HG02870 (cell line): Measurements from ENCODE around the gene PARD3.
"Not testable (repeated sequence)": the region's sequence is repeated elsewhere in the genome, so short reads cannot be mapped to it uniquely, and the experiment has no call there.

Experiments used
- ATAC-seq: cut with Tn5 transposase; IDR thresholded peaks from one replicate; pipeline ENCODE4 v1.9.1; 2021; ENCODE audit warnings: mild to moderate bottlenecking, moderate library complexity; ENCODE audit not compliant: unreplicated experiment

The PARD3 gene

GRCh38 chr10:34291466-34292193 lies 523.5 kb downstream of the PARD3 start:
- no peak for ATAC-seq

DNA sequence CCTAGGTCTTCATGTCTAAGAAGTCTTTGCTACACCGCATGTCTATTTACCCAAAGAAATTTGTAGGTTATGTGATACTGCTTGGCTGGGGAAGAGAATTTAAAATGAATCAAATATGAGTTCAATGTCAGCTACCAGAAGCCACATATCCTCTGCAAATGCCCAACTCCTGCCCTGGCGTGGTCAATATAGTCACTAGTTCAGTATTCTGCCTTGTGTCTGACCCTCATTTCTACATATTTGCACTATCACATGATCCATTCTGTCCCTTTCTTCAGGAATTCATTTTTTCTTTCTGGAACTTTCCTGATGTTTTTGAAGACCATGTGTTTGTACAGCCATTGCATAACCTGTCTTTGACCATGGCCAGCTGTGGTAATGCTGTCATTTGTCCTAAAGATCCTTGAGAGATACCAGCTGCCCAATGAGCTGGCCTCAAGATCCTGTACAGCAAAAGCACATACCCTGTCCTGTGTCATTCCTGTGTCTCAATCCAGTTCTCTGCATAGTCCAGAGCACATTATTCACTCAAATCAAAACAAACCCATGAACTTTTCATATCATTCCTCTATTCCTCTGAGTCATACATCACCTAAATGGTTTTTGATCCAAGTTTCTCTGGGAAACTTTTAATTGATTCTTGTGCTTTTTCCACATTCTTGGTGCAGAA lies 524.5 kb downstream of the PARD3 start:
- ATAC-seq: no peak

GRCh38 chr10:34288634-34289033 lies 526.5 kb downstream of the PARD3 start:
- no peak for ATAC-seq

DNA sequence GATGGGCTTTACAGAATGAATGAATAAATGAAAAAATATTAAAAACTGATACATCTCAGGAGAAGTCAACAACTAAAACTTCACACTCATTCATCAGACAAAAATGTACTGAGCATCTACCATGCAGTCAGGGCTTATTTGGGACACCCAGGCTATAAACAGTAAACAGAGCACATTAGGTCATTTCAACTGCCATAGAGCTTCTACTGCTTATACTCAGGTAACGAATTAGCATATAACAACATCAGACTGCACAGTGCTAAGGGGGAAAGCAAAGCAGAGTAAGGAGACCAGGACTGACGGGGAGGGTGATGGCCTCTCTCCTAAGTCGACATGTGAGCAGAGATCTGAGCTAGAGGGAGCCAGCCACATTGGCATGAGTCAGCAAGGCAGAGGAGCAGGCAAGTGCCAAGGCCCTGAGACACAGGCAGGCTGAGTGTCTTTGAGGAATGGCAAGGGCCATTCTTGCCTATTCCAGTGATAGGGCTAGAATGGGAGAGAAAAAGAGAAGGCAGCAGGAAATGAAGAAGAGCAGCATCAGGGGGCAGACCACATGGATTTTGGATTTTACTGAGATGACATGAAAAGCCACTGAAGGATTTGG lies 528.9 kb downstream of the PARD3 start:
- no peak for ATAC-seq

GRCh38 chr10:34281661-34282582 lies 533.2 kb downstream of the PARD3 start:
- ATAC-seq: peak; percentile 55

DNA sequence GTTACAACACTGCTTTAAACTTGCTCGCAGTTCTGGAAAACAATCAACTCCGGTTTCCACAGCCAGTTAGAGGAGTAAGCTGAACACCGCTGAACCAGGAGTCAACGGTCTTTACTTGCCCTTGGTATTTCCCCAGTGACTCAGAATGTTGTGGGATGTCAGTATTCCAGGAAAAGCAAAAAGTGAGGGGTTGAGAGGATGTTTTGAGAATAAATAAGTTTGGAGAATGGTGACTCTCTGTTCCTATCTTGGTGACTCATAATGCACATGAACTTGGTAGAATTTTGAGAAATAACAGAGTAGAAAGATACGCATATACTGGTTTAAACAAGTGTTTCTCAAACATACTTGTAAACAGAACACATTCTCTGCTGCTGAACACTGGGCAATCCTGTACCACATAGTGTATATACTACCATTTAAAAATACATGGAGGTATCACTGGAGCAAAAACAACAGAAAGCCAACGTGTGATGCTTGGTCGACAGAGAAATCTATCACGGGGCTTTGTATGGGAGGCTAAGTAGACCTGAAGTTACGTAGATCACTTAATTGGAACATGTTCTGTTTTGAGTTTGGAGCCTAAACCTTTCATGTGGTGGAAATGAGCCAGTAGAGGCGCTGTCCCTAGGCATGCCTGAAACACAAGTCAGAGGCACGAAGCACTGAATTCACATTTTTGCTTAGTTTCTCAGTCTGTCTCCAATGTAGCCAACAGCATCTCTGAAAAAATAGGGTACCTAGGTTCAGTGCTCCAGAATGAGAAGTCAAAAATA lies 534.3 kb downstream of the PARD3 start:
- no peak for ATAC-seq

DNA sequence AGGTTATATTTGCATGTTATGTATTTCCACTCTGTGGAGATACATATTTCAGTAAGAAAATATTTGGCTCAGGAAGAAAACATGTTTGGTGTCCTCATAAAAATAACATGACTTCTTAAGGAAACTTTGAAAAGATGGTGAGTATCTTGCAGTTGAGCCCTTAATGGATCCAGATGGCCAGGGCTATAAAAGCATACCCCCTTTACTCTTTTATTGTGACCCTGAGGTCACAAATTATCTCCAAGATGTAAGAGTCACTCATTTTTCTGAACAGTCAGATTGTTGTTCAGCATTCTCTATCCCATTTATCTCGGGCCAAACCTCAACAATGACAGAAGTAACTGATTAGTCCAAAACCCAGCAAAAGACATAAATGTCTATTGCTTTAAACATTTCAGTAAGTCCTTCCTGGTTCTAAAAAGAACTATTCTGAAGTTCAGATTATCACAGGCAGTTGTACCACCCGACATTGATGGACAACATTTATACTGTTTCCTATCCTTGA lies 539.4 kb downstream of the PARD3 start:
- ATAC-seq: no peak

DNA sequence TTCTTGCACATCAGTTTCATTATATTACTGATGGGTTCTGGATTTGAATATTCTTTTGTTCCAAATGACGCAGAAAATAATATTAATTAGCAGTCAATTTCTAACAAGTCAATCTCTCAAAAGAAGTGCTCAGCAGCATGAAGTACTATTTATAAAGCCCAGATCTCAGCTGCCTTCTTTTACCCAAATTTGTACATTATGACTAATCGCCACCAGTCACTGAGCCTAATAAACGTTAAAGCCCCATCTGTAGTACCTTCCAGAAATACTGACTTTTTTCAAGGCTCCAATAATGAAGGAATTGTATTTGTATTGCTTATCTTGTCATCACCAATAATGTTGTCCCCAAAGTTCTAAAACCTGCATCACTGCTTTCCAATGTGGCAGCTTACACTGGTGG lies 540.2 kb downstream of the PARD3 start:
- no peak for ATAC-seq

DNA sequence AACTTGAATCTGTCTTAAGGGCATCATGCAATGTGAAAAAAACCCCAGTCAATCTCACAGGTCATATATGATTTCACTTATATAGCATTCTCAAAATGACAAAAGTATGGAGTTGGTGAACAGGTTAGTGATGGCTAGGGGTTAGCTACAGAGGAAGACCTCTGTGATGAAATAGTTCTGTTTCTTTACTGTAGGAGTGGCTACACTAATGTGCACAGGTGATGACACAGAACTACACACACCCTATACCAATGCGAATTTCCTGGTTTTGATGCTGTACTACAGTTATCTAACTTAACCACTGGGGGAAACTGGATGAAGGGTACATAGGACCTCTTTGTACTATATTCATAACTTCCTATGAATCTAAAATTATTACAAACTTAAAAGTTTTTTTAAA lies 541.8 kb downstream of the PARD3 start:
- no peak for ATAC-seq

- ATAC-seq: no peak
These were observed 542.8 kb downstream of the PARD3 start for GRCh38 chr10:34272316-34272715.

GRCh38 chr10:34268410-34268809 lies 546.7 kb downstream of the PARD3 start:
- not testable (repeated sequence) for ATAC-seq

DNA sequence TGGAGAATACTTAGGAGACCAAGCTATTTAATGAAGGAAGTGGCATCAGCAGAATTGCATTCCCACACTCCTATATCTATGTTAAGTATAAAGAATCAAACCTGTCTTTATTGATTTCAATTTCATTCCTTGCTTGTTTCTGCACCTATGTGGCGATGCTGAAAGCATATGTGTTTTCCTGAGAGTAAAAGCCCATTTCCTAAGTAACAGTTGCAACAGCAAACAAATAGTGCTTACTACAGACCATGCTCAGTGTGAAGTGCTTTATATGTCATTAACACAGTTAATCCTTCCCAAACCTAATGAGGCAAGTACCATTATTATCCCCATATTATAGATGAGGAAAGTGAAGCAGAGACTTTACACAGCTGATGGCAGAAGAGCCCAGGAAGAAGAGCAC lies 552.1 kb downstream of the PARD3 start:
- no peak for ATAC-seq

DNA sequence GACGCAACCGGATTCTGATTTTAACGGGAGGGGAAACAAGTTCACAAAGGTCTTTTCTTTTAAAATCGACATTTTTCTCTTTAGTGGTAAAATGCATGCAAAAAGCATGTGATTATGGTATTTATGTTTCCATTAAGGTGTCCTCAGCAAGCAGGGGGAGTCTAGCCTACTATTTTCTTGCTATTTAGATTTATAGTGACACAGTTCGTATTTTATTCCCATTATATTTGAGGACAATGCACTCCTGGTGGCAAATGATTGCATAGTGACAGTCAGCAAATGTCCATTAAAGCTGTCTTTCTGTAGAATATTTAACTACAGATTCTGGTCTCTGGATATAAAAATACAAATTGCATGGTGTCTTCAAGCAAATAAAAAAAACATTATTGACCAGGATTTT lies 554.2 kb downstream of the PARD3 start:
- ATAC-seq: no peak

DNA sequence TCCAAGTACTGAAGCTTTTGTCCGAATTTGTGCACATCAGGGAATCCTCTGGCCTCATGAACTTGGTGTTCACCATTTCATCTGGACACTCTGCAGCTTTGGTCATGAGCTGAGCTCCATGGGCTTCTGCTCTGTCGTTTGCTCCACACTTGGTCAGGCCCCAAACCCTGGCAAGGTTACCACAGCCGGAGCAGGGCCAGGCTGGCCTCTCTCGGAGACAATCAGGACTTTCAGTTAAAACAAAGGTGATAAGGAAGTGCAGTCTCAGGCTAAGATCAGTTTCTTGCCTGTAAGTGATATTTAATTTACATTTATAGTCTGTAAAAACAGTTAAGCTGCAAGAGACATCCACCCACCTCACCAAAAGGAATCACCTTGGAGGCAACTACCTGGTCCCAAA lies 558.9 kb downstream of the PARD3 start:
- no peak for ATAC-seq

DNA sequence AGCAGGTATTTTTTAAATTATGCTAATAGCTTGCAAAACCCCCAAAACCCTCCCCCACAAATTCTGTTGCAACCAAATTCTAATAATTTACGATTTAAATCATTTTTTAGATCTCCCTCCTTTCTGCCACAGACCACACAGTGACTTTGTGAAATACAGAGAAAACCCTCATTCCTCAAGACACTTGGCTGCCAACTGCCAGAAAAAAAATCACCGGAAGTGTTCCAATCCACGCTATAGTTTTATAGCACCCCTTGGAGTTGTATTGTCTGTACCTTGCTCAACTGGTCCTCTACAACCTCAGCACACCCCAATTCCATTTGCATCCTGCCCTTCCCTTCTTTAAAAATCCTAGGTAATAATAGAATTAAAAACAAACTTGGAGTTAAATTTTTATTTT lies 560.1 kb downstream of the PARD3 start:
- no peak for ATAC-seq

GRCh38 chr10:34254596-34254995 lies 560.5 kb downstream of the PARD3 start:
- ATAC-seq: peak; percentile 82

GRCh38 chr10:34252111-34252510 lies 563.0 kb downstream of the PARD3 start:
- no peak for ATAC-seq

GRCh38 chr10:34251177-34251576 lies 563.9 kb downstream of the PARD3 start:
- no peak for ATAC-seq

- no peak for ATAC-seq
These were observed 564.4 kb downstream of the PARD3 start for GRCh38 chr10:34250722-34251121.

GRCh38 chr10:34249634-34250033 lies 565.5 kb downstream of the PARD3 start:
- no peak for ATAC-seq
